K562 (cell line): ENCODE data around the gene CYB5R3. TPM values are rescaled to one million over a fixed set of nuclear protein-coding genes. Genes with fewer than 3 reads are reported as not detected.
A peak's percentile ranks its signal among the peaks of the same experiment; 100 is the strongest.

Experiments used
- ATAC-seq: fragments of 200-7000 bp; cut with Tn5 transposase; 3 replicates; pipeline ENCODE4 v1.9.1; 2020; ENCODE audit warnings: moderate library complexity
- BruUV-seq: library from RNA; stranded (reverse); fragments of 400-500 nt; replicated peaks from 2 replicates; lab custom pipeline; 2021; lab: Mats Ljungman, UMichigan
- CTCF ChIA-PET: fragments of 300-600 bp; formaldehyde crosslinking; extraction: SDS; loops from one replicate; lab custom pipeline; 2021; ENCODE audit warnings: low intra/inter-chr PET ratio; lab: Yijun Ruan, JAX
- POLR2A ChIA-PET: fragments of 300-600, 350-650 bp; sonication (Branson Sonifier 250); formaldehyde crosslinking; extraction: SDS; loops from one replicate; lab custom pipeline; 2021; ENCODE audit warnings: antibody characterized with exemption, inconsistent platforms; lab: Yijun Ruan, JAX
- DNase-seq, 4 experiments: peaks; one replicate each; pipeline versions ENCODE4 v3.0.0 to v3.0.0-alpha.2; 2011 to 2018; ENCODE audit warnings: low spot score in 3 of 4, mixed read lengths in 3 of 4; ENCODE audit errors: extremely low read depth in 1 of 4
- FAIRE-seq: peaks from 2 replicates; lab custom pipeline; 2011; peaks lifted over from hg19 to GRCh38; lab: Jason Lieb, UNC
- H2AFZ ChIP-seq: 2 replicates; pipeline ENCODE4 v1.6.0; 2011; ENCODE audit warnings: low read depth, low read length, control low read depth, inconsistent platforms
- H3K27ac ChIP-seq: fragments of 200-600 bp; 3 replicates; pipeline ENCODE4 v1.8.0; 2011; ENCODE audit warnings: low read depth, mild to moderate bottlenecking, control low read depth, inconsistent platforms, low read length, moderate library complexity, mixed read lengths; ENCODE audit errors: extremely low read depth
- H3K27me3 ChIP-seq, 2 experiments: fragments of 300-600 bp in 1 of 2; 2 replicates in 1 of 2; 3 replicates in 1 of 2; pipeline versions ENCODE4 v1.6.0 to v1.8.0; 2011; ENCODE audit warnings: inconsistent platforms in 2 of 2, low read length in 2 of 2, mild to moderate bottlenecking in 1 of 2, mixed read lengths in 1 of 2, moderate library complexity in 1 of 2; ENCODE audit not compliant: control insufficient read depth in 2 of 2, insufficient read depth in 2 of 2
- H3K36me3 ChIP-seq: fragments of 300-600 bp; 3 replicates; pipeline ENCODE4 v1.8.0; 2011; ENCODE audit warnings: mild to moderate bottlenecking, low read length, inconsistent platforms; ENCODE audit not compliant: control insufficient read depth, insufficient read depth
- H3K4me1 ChIP-seq, 2 experiments: fragments of 200-600 bp in 1 of 2; replicated peaks in 1 of 2; 2 replicates in 1 of 2; 3 replicates in 1 of 2; pipeline versions ENCODE4 v1.5.1 to v1.8.0; 2011; ENCODE audit warnings: inconsistent platforms in 2 of 2, low read length in 2 of 2, mild to moderate bottlenecking in 1 of 2, mixed read lengths in 1 of 2, moderate library complexity in 1 of 2; ENCODE audit not compliant: control insufficient read depth in 2 of 2, insufficient read depth in 2 of 2
- H3K4me2 ChIP-seq: 2 replicates; pipeline ENCODE4 v1.6.1; 2011; ENCODE audit warnings: low read length, control low read depth, inconsistent platforms, mixed read lengths; ENCODE audit not compliant: insufficient read depth
- H3K4me3 ChIP-seq: fragments of 200-600 bp; sonication (generic), shearing (Covaris generic); 2 replicates; pipeline ENCODE4 v1.5.1; 2016; ENCODE audit warnings: control low read depth, inconsistent platforms
- H3K79me2 ChIP-seq: fragments of 200-600 bp; 3 replicates; pipeline ENCODE4 v1.8.0; 2011; ENCODE audit warnings: low read length, inconsistent platforms; ENCODE audit not compliant: control insufficient read depth, insufficient read depth
- H3K9ac ChIP-seq, 2 experiments: 2 replicates each; pipeline versions ENCODE4 v1.6.0 to v1.6.1; 2011; ENCODE audit warnings: low read depth in 2 of 2, low read length in 2 of 2, control low read depth in 1 of 2, inconsistent platforms in 1 of 2, mild to moderate bottlenecking in 1 of 2, mixed read lengths in 1 of 2; ENCODE audit not compliant: insufficient read depth in 1 of 2
- H3K9me1 ChIP-seq: one replicate; pipeline ENCODE4 v1.6.0; 2011; ENCODE audit warnings: inconsistent platforms, mild to moderate bottlenecking, low read length, moderate library complexity; ENCODE audit not compliant: control insufficient read depth, insufficient read depth
- H3K9me3 ChIP-seq: replicated peaks from 2 replicates; pipeline ENCODE4 v1.5.1; 2011; ENCODE audit warnings: low read depth, low read length, inconsistent platforms; ENCODE audit not compliant: control insufficient read depth, insufficient read depth
- H4K20me1 ChIP-seq: replicated peaks from 2 replicates; pipeline ENCODE4 v1.6.1; 2011; ENCODE audit warnings: low read length, inconsistent platforms, mixed read lengths; ENCODE audit not compliant: control insufficient read depth, insufficient read depth
- FOXP1 ChIP-seq: sonication (generic); formaldehyde crosslinking; IDR thresholded peaks from 2 replicates; pipeline ENCODE4 v1.8.0; 2022; ENCODE audit warnings: mild to moderate bottlenecking, missing genetic modification reagents
- NELFE ChIP-seq: IDR thresholded peaks from 2 replicates; pipeline ENCODE4 v1.6.1; 2011; ENCODE audit warnings: mild to moderate bottlenecking; ENCODE audit not compliant: insufficient read depth, insufficient read length
- NRF1 ChIP-seq, 2 experiments: fragments of 450-650 bp; IDR thresholded peaks in 1 of 2; conservative IDR thresholded peaks in 1 of 2; 2 replicates each; pipeline ENCODE4 v1.6.1; 2014; ENCODE audit warnings: mild to moderate bottlenecking in 2 of 2
- WGBS: fragments of 100-300 bp; shearing (Covaris generic); methylation state at CpG from one replicate; pipeline ENCODE4 v1.1.6; 2016; ENCODE audit warnings: low coverage, mixed read lengths; ENCODE audit not compliant: insufficient coverage; ENCODE audit errors: missing lambda C conversion rate; 5-methylcytosine and 5-hydroxymethylcytosine counted together
- in situ Hi-C: fragments of 300-500 bp; cut with MboI; formaldehyde crosslinking; loops from 4 replicates; pipeline ENCODE4 v1.15.0; 2018; ENCODE audit warnings: inconsistent platforms, mixed read lengths
- intact Hi-C: fragments of 100-400 bp; cut with micrococcal nuclease; formaldehyde crosslinking; loops from 2 replicates; pipeline ENCODE4 v1.14.2; 2022
- polyA plus RNA-seq, 8 experiments: library from polyadenylated mRNA; depleted of rRNA in 4 of 8; stranded (reverse) in 5 of 8; unstranded in 3 of 8; fragments of >200 nt; fragmentation: Nextera tagmentation in 2 of 8; fragmentation: Illumina TruSeq in 1 of 8; extraction: Ambion mirVana in 2 of 8; extraction: Trizol in 1 of 8; gene quantifications; 2 replicates each; pipeline versions ENCODE4 v1.2.1 to v1.2.3, GENCODE V29; 2011 to 2014; ENCODE audit warnings: inconsistent platforms in 1 of 8, missing spikeins in 1 of 8
- total RNA-seq, 7 experiments: library from RNA; depleted of rRNA in 6 of 7; stranded (reverse); fragments of >200 nt in 6 of 7; fragmentation: Illumina TruSeq in 2 of 7; extraction: Trizol in 2 of 7; gene quantifications; 2 replicates each; pipeline versions ENCODE4 v1.2.1 to v1.2.3, GENCODE V29; 2011 to 2021; ENCODE audit warnings: low replicate concordance in 1 of 7
- TF ChIP-seq, protein P1 (sequence below): fragments of 200-600 bp; sonication (generic); IDR thresholded peaks from one replicate; pipeline ENCODE4 v1.6.1; 2012; ENCODE audit warnings: mild to moderate bottlenecking, low read depth, low read length, inconsistent platforms

CYB5R3 gene
- total and polyA plus RNA-seq, 9 of the 15 experiments (the other 6 are each of a cell fraction or from before 2014, with no cell fraction given): 1.4 to 66.8 (median 23.4) TPM

DNA sequence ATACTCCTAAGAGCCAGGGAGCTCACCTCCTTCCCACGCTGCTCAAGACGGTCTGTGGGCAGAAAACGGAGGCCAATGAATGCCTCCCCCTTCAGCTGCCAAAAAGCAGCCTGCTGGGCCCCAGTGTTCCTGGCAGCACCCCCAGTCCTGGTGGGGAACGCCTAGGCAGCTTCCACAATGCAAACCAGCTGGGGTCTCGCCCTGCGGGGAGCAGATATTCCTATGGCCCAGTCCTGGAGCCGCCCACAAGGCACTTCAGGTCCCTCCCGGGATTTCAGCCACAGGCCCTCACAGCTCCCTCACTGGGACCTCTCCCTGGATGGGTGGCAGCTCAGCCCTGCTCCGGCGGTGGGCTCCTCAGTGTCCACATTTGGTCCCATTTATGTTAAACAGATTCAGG, 42.2 kb upstream of the CYB5R3 start (continued):
- TF ChIP-seq NELFE (no peak), FOXP1 (CRISPR knock-in tag) (no peak)

DNA sequence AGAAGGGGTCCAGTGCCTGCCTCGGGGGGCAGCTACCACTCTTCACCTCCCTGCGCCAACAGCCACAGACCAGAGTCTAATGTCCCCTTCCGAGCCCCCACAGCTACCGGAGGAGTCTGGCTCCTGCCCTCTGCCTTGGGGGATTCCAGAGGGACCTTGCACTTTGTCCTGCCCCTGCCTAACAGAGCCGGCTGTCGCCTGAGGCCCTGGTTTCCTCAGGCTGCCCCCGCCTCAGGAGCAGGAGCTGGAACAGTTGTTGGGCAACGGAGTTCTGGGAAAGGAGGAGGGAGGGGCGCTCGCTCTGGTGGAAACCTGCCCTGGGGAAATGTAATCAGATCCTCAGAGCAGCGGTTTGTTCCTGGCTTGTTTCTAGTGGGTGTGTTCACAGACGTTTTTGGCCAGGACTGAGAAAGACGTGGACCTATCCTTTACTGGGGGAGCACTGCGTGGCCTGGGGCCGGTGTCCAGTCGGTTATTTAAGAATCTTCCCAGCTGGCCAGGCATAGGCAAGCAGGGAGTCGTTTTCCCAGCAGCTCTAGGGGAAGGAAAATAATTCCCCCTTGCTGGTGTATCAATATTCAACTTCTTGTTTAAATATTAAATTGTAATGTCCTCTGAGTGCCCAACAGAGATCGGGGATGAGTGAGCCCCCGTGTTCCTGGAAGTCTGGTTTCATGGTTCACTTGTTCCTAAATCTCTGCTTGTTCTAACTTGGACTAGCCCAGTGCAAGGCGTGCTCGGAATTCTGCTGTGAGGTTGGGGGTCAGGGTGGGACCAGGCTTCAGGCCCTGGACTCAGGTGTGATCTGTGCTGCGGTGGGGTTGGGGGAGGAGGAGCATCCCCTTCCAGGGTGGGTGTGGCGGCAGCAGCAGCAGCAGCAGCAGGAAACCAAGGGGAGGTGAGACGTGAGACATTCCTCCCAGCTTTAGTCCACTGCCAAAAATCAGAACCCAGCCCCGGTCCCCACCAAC, 39.3 kb upstream of the CYB5R3 start:
- no TSS peak for BruUV-seq
- H3K9me1 ChIP-seq: no peaks in the 10 kb centered on the region
- ATAC-seq: peak; percentile 78
- 10% methylated on average over 18 of the region's 25 CpGs for WGBS
- POLR2A ChIA-PET: interaction anchor here (0.7 kb wide), 1 partner anchor 375 kb away, joined by 3 read pairs; no protein-coding TSS in a partner anchor
- no peaks in the 10 kb centered on the region for H3K36me3 ChIP-seq
- H3K27me3 ChIP-seq: peaks cover 0 to 9% of the 10 kb centered on the region in 2 experiments; a peak in 1 of 5 replicates
- 0 out of 2 replicates have a peak overlapping the region, but pooled peaks have one; percentile 18 for H3K4me2 ChIP-seq
- in situ Hi-C loops (no loop called here), intact Hi-C loops (no loop called here)
- H4K20me1 ChIP-seq: no peaks in the 10 kb centered on the region
- H3K4me3 ChIP-seq: no peak overlapping the region
- H3K79me2 ChIP-seq: no peaks in the 10 kb centered on the region
- peaks cover 8 to 26% of the 10 kb centered on the region in 2 experiments; a peak in 3 of 5 replicates for H3K4me1 ChIP-seq
- FAIRE-seq: no peak
- peak overlapping the region; percentile 55; the same call in 1 of the 2 replicates for H2AFZ ChIP-seq
- peak overlapping the region in 1 of 2 experiments; percentile 71; a peak in 1 of 4 replicates for H3K9ac ChIP-seq
- CTCF ChIA-PET: no interaction called here
- H3K27ac ChIP-seq: no peak overlapping the region
- no peaks in the 10 kb centered on the region for H3K9me3 ChIP-seq
- DNase-seq: peak; percentile 27 to 45 (median 38)
- TF ChIP-seq, protein P1, sequence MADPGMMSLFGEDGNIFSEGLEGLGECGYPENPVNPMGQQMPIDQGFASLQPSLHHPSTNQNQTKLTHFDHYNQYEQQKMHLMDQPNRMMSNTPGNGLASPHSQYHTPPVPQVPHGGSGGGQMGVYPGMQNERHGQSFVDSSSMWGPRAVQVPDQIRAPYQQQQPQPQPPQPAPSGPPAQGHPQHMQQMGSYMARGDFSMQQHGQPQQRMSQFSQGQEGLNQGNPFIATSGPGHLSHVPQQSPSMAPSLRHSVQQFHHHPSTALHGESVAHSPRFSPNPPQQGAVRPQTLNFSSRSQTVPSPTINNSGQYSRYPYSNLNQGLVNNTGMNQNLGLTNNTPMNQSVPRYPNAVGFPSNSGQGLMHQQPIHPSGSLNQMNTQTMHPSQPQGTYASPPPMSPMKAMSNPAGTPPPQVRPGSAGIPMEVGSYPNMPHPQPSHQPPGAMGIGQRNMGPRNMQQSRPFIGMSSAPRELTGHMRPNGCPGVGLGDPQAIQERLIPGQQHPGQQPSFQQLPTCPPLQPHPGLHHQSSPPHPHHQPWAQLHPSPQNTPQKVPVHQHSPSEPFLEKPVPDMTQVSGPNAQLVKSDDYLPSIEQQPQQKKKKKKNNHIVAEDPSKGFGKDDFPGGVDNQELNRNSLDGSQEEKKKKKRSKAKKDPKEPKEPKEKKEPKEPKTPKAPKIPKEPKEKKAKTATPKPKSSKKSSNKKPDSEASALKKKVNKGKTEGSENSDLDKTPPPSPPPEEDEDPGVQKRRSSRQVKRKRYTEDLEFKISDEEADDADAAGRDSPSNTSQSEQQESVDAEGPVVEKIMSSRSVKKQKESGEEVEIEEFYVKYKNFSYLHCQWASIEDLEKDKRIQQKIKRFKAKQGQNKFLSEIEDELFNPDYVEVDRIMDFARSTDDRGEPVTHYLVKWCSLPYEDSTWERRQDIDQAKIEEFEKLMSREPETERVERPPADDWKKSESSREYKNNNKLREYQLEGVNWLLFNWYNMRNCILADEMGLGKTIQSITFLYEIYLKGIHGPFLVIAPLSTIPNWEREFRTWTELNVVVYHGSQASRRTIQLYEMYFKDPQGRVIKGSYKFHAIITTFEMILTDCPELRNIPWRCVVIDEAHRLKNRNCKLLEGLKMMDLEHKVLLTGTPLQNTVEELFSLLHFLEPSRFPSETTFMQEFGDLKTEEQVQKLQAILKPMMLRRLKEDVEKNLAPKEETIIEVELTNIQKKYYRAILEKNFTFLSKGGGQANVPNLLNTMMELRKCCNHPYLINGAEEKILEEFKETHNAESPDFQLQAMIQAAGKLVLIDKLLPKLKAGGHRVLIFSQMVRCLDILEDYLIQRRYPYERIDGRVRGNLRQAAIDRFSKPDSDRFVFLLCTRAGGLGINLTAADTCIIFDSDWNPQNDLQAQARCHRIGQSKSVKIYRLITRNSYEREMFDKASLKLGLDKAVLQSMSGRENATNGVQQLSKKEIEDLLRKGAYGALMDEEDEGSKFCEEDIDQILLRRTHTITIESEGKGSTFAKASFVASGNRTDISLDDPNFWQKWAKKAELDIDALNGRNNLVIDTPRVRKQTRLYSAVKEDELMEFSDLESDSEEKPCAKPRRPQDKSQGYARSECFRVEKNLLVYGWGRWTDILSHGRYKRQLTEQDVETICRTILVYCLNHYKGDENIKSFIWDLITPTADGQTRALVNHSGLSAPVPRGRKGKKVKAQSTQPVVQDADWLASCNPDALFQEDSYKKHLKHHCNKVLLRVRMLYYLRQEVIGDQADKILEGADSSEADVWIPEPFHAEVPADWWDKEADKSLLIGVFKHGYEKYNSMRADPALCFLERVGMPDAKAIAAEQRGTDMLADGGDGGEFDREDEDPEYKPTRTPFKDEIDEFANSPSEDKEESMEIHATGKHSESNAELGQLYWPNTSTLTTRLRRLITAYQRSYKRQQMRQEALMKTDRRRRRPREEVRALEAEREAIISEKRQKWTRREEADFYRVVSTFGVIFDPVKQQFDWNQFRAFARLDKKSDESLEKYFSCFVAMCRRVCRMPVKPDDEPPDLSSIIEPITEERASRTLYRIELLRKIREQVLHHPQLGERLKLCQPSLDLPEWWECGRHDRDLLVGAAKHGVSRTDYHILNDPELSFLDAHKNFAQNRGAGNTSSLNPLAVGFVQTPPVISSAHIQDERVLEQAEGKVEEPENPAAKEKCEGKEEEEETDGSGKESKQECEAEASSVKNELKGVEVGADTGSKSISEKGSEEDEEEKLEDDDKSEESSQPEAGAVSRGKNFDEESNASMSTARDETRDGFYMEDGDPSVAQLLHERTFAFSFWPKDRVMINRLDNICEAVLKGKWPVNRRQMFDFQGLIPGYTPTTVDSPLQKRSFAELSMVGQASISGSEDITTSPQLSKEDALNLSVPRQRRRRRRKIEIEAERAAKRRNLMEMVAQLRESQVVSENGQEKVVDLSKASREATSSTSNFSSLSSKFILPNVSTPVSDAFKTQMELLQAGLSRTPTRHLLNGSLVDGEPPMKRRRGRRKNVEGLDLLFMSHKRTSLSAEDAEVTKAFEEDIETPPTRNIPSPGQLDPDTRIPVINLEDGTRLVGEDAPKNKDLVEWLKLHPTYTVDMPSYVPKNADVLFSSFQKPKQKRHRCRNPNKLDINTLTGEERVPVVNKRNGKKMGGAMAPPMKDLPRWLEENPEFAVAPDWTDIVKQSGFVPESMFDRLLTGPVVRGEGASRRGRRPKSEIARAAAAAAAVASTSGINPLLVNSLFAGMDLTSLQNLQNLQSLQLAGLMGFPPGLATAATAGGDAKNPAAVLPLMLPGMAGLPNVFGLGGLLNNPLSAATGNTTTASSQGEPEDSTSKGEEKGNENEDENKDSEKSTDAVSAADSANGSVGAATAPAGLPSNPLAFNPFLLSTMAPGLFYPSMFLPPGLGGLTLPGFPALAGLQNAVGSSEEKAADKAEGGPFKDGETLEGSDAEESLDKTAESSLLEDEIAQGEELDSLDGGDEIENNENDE: no peak
- 0 out of 4 replicates have a peak, but pooled peaks of 1 of the 2 experiments have one; percentile 21 for TF ChIP-seq NRF1 (conservative IDR thresholded peaks at IDR 0.05 in 1 of 2, IDR thresholded peaks at IDR 0.05 in 1 of 2)
